Sciatic nerve (tissue), 2 donors: ENCODE results near the gene THNSL1. TPM values are rescaled to one million over a fixed set of nuclear protein-coding genes. Genes with fewer than 3 reads are reported as not detected.
"Not testable (repeated sequence)": the region's sequence is repeated elsewhere in the genome, so short reads cannot be mapped to it uniquely, and the experiment has no call there.

ENCODE experiments used
- ATAC-seq: fragments of 200-7000 bp; cut with Tn5 transposase; one replicate; pipeline ENCODE4 v1.9.1; 2020; ENCODE audit warnings: mild to moderate bottlenecking, moderate library complexity
- DNase-seq: peaks from one replicate; pipeline ENCODE4 v3.0.0-alpha.2; 2020; ENCODE audit warnings: low spot score
- intact Hi-C: fragments of 100-400 bp; cut with DNase I; formaldehyde crosslinking; loops from one replicate; pipeline ENCODE4 v1.14.2; 2022
- total RNA-seq: library from RNA; stranded (reverse); fragmentation: NEBNext Ultra II Directional; extraction: Animal tissue kit (Norgen Biotek cat#: 25700); gene quantifications from one replicate; pipeline ENCODE4 v1.2.1, GENCODE V29; 2021
- donor health status: DM: no; HTN: no; CAD: no.
- donor health status: DM: no; HTN: no; CAD: no.

Gene THNSL1, protein sequence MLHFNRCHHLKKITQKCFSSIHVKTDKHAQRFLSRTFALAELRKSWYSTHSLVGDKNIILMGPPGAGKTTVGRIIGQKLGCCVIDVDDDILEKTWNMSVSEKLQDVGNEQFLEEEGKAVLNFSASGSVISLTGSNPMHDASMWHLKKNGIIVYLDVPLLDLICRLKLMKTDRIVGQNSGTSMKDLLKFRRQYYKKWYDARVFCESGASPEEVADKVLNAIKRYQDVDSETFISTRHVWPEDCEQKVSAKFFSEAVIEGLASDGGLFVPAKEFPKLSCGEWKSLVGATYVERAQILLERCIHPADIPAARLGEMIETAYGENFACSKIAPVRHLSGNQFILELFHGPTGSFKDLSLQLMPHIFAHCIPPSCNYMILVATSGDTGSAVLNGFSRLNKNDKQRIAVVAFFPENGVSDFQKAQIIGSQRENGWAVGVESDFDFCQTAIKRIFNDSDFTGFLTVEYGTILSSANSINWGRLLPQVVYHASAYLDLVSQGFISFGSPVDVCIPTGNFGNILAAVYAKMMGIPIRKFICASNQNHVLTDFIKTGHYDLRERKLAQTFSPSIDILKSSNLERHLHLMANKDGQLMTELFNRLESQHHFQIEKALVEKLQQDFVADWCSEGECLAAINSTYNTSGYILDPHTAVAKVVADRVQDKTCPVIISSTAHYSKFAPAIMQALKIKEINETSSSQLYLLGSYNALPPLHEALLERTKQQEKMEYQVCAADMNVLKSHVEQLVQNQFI
- total RNA-seq: 3.0 TPM

DNA sequence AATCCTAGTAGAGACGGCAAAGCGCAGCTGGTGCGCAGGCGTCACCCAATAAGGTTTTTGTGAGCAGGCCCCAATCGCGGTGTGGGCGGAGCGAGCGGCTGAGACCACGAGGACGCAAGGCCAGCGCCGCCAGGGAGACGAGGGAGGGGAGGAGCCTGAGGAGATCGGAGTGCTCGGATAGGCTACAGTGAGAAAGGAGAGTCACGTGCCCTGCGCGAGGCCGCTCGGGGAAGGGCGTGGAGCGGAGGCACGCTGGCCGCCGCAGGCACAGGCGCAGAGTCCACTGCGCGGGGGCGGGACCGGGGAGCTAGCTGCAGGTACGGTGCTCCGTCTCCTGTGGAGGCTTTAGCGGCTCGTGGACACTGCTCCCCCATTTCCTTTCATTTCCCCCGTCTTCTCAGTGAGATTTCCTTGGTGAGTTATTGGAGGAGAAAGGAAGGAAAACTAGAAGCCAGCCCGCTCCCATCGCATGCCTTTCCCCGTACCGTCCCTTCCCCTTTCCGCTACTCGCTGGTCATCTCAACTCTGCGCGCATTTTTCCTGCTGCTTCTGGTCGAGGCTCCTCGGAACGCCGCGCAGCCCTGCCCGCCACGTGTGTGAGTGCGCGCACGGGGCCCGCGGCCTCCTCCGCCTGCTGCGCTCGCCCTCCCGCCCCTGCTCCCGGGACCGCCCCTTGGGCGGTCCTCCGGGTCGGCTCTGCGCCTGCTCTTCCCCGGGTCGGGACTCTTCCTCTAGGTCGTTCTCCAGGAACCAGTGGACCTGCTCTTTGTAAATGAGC, at the start of gene THNSL1:
Gene THNSL1, plus strand, starts transcription at position 237 of the 778 bp plus-strand sequence. CDS start 6,612 bp downstream, outside the sequence.
- DNase-seq (peak; percentile 99), ATAC-seq (peak; percentile 100)
- intact Hi-C loops: no loop called here

DNA sequence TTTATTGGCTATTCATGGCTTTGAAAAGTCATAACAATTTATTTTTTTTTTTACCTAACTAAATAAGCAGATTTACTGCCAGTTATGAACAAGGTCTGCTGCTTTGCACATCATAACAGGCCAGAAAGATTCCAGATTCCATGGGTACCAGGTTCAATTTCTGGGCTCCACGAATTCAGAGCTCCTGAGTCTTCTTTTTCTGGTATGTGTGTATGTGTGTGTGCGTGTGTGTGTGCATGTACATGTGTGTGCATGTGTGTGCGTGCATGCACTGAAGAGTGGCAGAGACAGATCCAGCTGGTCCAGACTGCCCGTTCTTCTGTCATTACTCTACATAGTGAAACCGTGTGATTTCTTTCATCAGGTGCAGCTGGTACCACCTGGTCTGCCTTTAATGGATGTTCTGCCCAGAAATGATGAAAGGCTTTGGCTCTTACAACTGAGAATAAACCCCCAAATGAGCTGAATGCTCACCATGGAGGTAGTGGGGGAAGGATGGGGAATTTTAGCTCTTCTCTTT, 49.4 kb upstream of the THNSL1 start:
- DNase-seq (no peak), ATAC-seq (no peak)
- intact Hi-C loops: no loop called here

DNA sequence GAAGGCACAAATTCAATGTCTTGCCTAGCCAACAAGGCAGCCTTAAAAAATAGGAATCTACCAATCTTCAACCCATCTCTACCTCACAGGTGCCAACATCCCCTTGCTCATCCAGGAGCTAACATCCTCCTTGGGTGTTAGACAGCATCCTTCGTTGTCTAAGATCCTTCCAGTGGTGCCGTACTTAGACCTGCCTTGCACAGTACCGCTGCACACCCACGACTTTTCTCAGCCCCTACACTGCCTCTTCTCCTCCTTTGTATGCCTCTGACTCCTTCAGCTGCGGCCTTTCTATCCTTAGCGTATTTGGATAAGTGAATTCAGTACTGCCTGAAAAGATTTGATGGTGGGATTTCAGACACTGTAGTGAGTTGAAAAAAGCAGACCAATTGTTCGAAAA, 48.1 kb upstream of the THNSL1 start:
- intact Hi-C loops: no loop called here
- ATAC-seq (no peak), DNase-seq (no peak)

DNA sequence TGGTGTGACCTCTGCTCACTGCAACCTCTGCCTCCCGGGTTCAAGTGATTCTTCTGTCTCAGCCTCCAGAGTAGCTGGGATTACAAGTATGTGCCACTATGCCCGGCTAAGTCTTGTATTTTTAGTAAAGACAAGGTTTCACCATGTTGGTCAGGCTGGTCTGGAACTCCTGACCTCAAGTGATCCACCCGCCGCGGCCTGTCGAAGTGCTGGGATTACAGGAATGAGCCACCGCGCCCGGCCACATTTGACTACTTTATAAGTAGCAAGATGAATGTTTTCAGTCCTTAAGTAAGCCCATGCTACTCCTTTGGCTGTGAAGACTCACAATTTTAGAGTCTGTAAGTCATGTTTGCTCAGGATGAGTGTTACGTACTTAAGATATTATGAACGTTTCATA, 47.5 kb upstream of the THNSL1 start:
- intact Hi-C loops, DNase-seq, ATAC-seq: not testable (repeated sequence)

DNA sequence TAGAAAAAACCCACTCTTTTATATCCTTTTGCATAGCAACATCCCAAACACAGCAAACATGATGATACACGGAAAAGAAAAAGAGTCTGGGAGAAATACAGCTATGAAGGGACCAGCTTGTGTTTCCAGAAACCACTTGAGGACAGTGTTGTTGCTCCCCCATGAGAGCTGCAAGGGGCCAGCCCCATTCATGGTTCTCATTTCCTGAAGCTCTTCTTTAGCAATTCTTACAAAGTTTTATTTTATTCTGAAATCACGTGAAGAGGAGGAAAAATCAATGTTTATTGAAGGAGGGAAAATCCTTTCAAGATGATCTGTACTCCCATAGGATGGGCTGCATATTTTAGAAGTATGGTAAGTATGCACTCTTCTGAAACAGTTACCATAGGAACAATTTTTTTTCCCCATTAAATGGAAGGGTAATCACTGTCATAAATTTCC, 46.6 kb upstream of the THNSL1 start:
- ATAC-seq: peak; percentile 90
- DNase-seq: no peak
- intact Hi-C loops: no loop called here

DNA sequence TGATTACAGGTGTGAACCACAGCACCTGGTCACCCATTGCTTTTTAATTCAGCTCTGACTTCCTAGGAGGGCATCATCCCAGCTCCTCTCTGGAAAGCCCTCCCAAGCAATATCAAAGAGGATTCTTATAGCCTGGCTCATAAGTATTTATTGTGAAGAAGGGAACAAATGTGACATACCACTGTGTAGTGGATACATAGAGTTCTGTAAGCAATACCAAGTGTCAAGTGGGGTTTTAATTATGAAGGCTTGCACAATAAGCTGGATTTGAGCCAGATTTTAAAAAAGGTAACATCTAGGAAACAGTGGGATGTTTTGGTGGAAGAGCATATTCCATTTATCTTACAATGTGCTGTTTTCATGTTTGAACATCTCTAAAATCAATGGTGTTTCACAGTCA, 45.0 kb upstream of the THNSL1 start:
- intact Hi-C loops: no loop called here

DNA sequence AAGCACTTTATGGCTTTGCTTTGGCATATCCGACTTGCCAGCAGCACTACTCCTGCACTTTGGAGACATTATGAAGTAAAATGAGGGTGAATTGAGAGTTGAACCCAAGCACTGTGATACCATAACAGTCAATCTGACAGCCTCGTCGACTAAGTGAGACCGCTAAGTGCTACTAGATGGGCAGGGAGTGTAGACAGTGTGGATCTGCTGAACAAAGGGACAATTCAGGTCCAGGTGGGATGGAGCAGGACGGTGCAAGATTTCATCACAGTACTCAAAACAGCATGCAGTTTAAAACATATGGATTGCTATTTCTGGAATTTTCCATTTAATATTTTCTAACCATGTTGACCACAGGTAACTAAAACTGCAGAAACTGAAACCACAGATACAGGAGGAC, 43.2 kb upstream of the THNSL1 start:
- no peak for ATAC-seq
- no peak for DNase-seq
- intact Hi-C loops: no loop called here

More for the DNA sequence above, 45.0 kb upstream of the THNSL1 start:
- DNase-seq: no peak
- no peak for ATAC-seq

DNA sequence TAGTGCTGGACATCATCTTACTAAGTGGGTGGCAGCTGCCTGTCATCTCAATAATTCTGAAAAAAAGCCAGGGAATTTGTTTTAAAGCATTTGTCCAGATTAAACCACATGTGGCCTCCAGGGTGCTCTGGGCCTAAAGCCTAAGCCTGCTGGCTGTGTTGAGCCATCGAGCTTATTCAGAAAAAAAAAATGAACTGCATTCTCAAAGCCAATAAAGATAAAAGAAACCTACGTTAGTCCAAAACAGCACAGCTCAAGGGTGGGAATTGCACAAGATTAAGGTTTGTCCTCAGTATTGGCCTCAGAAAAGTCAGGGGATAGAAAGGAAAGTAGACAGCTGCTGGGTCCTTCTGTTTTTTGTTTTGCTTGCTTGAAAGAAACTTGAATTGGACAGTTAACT, 41.4 kb upstream of the THNSL1 start:
- ATAC-seq: peak; percentile 96
- intact Hi-C loops: no loop called here
- no peak for DNase-seq

DNA sequence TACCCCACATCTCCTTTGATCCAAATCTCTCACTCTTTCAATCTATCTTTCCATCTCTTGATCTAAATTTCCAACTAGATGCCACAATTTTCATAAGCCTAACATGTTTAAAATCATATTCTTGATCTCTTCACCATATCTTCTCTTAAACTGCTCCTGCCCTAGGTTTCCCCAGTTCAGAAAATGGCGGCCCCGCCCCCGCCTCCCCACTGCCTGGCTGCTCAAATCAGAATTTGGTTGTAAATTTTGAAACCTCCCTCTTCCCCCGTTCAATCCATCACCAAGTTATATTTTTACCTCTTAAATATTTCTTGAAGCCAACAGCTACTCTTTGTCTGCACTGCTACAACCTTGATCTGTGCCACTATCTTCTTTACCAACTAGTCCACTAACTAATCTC, 36.7 kb upstream of the THNSL1 start:
- intact Hi-C loops: no loop called here
- no peak for DNase-seq
- no peak for ATAC-seq

DNA sequence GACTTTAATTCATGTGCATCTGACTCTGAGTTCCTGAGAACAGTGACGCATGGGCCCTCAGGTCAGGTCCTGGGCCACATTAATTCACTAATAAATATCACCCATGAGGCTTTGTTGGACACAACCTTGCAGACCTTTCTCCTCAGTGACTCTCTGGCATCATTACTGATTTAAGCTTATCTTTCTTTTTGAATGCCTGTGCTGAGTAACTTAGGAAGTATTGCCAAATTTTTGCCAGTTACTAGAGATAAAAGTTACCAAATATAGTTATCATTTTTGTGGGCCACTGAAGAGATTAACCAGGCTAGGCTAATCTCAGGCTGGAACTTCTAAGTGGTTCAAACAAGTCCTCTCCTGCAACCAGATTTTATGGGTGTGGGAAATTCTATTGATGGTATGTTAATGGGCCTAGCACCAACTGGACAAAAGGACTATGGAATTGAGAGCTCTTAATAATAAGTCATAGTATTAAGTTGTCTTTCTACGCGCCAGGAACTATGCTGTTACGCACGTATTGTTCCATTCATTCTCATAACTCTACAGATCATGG, 35.2 kb upstream of the THNSL1 start:
- ATAC-seq (no peak), DNase-seq (no peak)
- intact Hi-C loops: no loop called here

DNA sequence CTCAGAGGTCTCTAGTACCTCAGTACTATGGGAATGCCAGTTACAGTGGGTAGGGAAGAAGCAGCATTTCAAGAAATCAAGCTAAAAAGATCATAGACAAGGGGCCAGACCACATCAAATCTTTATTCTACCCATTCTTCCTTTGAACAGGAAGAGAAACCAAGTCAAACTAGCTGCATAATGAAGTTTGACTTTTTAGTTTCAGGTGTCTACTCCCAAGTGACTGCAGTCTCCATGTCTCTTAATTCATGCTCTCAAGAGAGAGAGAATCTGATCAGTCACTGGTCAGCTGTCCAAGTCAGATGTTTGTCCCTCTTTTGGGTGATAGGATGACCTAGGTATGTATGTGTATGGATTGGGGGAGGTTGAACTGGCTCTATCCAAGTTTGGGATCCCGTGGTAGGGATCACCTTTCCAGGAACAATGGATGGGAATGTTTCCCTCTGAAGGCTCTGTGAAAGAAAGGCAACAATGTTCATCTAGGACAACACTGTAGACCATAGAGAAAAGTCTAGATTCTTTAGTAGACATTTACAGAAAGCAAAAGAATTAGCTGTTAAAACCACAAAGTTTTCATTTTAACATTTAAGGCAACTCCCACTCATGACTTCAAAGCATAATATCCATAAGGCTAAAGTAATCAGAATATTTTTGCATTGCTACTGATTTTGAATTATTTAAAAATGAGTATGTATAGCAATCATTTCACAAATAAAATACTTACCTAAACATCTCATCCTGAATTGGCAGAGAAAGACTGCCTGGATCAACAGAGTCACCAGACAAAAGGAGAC, 33.9 kb upstream of the THNSL1 start:
- ATAC-seq (no peak), DNase-seq (no peak)
- intact Hi-C loops: no loop called here

DNA sequence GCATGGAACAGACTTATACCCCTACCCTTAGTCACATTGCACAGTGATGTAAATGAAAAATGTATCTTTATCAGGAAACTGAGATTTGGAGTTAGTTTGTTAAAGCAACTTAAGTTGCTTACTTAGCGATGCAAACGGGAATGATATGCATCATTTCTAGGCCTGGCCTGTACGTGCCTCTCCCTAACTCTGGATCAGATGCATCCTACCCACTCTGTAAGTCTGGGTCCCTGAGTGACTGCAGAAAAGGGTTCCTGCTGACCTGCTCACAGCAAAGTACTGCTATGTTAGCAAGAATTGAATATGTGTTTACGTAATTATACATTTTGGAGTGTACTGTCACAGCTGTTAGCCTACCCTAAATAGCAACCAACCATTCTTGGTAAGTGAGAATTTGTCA, 33.3 kb upstream of the THNSL1 start:
- DNase-seq (no peak), ATAC-seq (no peak)
- intact Hi-C loops: no loop called here

DNA sequence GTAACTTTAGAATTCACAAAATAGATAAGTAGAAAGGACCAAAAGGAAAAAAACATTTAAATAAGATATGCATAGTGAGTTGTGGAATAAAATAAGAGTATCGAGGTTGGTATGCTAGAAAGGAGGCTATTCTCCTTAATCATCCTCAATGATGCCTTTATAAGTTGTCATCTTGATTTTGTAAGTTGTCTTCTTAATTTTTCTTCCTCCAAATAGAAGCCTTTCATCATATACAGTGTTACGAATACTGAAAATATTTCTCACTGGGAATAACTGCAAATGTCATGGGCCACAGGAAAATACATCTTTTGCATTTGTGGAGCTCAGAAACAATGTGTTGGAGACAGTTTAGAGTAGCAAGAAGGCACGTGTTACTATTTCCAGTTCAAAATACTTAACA, 32.5 kb upstream of the THNSL1 start:
- intact Hi-C loops: no loop called here
- ATAC-seq: no peak

DNA sequence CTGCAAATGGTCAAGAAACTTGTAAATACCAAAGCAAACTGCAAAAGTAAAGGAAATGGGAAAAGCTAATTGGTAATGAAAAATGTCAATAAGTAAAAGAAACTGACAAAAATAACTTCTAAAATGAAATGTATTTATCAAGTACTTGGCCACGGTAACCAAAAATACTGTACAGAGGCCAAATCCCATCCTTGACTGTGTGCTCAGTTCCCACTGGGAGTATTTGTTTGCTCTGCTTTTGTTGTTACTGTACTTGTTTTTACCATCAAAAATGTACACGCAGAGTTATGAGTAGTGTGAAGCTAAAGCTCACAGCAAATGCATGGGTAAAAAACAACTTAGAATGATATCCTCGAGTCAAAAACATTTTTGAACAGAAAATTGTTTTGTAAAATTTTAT, 31.5 kb upstream of the THNSL1 start:
- ATAC-seq (no peak), DNase-seq (no peak)
- intact Hi-C loops: no loop called here

More for the DNA sequence above, 32.5 kb upstream of the THNSL1 start:
- no peak for DNase-seq

DNA sequence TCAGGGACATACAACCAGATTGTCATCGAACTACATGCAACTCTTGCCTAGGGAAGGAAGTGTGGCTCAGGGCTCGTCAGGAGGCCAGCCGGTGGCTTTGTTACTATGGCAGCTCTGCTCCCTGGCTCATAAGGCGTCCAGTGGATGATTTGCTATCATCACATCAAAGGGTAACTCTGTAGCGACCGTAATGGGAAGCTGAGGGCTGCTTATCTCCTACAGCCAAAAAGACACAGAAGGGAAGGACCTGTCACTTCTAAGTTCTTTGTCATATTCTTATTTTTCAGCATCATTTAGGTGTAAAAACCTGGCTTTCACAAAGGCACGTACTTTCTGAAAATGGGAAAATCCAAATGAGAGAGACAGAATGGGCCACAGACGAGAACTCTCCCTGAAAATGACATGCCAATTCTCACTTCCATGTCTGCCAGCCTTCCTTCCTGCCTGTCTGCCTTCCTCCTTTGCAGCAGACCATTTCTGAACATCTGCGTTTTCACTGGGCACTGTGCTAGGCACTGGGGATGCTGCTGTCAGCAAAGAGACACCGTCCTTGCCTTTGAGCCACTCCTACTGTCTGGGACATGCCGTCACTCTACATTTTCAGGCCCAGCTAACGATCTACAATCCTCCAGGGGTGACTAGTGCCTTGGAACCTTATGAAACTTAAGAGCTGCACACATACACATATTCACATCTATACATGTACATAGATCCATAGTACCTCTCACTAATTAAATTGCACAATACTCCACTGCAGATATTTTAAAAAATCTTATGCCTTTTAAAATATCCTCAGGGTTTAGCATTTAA, 27.4 kb upstream of the THNSL1 start:
- intact Hi-C loops: no loop called here
- DNase-seq: no peak
- ATAC-seq: peak; percentile 68

DNA sequence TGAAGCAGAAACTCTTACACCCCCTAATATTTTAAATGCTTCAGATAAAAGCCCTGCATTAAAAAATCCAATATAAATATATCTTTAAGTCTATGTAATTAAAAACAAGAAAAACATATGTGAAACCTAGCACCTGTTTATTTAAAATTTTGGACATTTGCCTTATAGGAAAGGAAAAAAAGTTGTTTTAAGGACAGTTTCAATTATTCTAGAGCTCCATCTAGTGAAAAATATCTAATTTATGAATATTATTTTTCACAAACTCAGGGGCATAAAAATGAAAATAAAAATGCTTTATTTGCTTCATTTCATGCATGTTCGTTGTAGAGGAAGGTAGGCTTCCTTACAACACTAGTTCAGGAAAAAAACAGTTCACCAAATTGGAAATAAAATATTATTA, 26.5 kb upstream of the THNSL1 start:
- DNase-seq (no peak), ATAC-seq (no peak)
- intact Hi-C loops: no loop called here

DNA sequence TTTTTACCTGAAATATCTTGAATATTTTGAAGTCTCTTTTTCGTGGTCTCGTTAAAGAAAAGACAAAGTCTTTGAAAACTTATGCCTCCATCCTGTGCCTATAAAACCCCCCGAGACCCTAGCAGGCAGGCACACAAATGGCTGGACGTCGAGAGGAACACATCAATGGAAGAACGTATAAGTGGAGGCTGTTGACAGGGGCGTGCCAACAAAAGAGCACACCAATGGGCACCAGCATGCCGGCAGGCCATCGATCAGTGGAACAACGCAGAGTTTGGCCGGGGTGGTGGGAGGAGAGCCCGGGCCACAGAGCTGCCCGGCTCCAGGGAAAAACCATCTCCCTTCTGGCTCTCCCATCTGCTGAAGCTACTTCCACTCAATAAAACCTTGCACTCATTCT, 25.1 kb upstream of the THNSL1 start:
- ATAC-seq (no peak), DNase-seq (no peak)
- intact Hi-C loops: no loop called here
